NCI-H2171 (cell line): ENCODE results near the gene CUEDC1.

Experiments
- DNase-seq: peaks from one replicate; lab custom pipeline; 2025; lab: John Stamatoyannopoulos, UW

Gene CUEDC1

GRCh38 chr17:57915544-57915943, 39.7 kb downstream of the CUEDC1 start:
- DNase-seq, result no peak

DNA sequence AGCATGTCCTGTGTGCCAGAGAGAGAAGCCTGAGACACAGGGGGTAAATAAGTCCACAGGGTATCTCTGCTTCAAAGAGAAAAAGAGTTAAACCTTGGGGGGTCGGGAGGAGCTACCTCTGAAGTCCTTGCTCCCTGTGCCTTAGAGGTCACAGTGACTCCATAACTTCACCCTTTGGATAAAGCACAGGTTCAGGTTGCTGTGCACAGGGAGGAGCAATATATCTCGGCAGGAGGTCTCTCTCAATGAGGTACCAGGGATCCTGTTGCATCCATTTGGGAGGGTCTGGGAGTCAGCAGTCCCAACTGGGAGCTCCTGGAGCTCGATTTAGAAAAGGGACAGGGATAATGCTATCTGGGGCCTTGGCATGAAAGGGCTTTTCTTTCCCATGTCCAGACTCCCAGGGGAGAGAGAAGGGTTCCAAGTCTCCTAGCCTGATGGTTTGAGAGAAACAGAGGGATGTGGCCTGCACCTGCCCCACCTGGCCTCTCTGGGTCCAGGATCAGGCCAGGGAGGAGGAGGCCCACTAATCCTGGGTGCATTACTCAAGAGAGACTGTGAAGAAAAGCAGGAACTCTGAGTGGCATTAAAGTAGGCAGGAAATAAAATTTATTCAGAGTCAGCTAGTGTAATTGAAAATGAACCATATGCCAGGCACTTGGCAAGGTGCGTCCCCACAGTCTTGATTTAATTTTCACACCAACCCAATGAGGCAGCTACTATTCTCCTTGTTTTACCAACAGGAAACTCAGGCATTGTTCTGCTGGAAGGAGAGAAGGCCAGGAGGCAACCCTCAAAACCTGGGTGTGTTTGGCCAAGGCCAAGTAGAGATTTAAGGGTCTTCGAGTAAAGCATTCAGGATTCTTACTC, 40.7 kb downstream of the CUEDC1 start:
- DNase-seq, result peak; percentile 47

- peak; percentile 45 for DNase-seq
Observed at GRCh38 chr17:57913575-57914272, 41.5 kb downstream of the CUEDC1 start.

DNA sequence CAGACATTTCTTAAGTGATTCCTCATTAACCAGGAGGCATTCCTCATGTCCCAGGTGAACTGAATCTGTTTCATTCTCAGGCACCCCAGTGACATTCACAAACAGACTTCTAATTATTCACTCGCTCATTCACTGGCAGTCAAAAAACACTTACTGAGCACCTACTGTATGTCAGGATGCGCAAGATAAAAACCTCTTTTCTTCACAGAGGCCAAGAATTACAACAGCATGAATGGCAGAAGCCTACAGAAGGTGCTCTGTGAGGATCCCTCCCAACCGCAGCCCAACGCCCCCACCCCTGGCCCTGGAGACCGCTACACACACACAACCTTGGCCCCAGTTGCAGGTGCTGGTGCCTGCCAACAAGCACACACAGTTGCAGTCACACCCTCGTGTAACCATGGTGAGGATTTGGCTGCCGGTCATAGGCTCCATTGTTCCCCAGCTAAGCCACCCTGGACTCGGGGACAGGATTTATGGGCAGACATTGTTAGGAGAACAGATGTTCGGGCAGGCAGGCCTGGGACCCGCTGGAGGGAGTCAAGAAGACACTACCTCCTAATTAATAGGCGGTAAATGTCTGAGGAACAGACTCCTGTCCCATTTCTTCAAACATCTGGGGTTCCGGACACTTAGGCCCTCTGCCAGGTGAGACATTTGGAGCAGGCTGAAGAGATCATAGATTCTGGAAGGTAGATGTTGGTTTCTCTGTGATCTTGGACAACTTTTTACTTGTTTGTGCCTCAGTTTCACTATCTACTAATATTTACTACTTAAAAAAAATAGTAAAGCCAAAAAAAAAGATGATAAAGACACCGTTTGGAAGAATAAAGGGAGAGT, 43.2 kb downstream of the CUEDC1 start:
- DNase-seq, result peak; percentile 72

DNA sequence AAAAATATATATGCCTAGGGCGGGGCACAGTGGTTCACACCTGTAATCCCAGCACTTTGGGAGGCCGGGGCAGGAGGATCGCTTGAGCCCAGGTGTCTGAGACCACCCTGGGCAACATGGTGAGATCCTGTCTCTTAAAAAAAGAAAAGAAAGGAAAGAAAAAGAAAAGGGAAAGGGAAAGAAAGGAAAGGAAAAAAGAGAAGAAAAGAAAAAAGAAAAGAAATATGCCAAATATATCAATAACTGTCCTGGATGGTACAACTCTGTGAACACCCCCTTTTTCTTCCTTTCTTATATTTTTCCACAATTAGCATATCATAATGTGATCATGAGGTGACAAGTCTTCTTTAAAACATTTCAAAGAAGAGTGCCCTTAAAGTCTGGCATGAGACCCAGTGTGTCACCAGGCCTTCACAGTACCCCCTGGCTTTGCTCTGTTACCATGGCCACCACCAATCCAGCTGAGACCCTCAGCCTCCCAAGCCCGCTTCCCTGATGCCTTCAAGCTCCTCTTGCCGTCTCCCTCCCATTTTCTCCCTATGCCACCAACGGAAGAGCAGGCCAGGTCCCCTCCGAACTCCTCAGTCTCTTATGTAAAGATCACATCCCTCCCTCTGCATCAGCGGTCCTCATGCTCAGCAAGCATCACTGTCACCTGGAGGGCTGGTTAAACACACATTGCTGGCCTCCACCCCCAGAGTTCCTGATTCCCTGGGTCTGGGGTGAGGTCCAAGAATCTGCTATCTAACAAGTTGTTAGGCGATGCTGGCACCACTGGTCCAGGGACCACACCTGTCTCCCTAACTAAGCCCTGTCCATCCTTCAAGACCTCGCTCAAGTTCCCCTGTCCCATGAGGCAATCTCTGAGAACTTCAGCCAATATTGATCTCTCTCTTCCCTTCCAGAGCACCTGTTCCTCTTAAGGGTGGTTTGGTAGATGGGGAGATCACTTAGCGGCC, 44.5 kb downstream of the CUEDC1 start:
- DNase-seq, result no peak

- DNase-seq, result no peak
Observed at GRCh38 chr17:57909551-57909950, 45.7 kb downstream of the CUEDC1 start.

DNA sequence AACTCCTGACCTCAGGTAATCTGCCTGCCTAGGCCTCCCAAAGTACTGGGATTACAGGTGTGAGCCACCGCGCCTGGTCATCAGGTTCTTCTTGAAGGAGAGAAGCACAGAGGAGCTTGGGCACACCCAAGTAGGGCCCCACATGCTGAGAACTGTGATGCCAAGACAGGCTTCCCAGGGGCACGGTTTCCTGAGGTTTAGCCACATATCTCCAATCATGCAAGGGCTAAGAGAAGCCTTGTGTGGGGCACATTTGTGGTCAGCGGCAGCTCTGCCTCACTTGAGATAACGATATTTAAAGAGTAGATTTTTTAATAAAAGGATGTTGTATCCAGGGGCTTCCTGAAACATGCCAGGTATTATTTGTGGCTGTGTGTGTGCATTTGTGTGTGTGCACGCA, 46.9 kb downstream of the CUEDC1 start:
- DNase-seq, result no peak

- DNase-seq, result no peak
Observed at GRCh38 chr17:57906910-57907309, 48.3 kb downstream of the CUEDC1 start.

- no peak for DNase-seq
Observed at GRCh38 chr17:57905875-57906455, 49.2 kb downstream of the CUEDC1 start.

DNA sequence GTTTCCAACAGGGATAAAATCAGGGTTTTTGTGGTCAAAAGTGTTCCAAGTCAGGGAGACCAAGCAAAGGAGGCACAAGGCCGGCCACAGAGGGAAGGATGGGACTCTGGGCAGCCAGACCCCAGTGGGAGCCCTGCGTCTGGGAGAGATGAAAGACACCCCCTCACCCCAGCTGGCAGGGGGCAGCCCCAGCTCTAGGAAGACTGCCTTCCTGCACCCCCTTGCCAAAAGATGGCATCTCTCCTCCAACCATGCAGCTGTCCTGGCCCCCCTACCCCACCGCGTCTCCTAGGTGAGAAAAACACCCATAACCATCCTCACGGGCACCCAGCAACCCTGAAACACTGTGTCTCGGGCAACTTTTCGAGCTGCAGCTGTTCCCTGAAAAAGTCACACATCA, 51.3 kb downstream of the CUEDC1 start:
- DNase-seq, result no peak

DNA sequence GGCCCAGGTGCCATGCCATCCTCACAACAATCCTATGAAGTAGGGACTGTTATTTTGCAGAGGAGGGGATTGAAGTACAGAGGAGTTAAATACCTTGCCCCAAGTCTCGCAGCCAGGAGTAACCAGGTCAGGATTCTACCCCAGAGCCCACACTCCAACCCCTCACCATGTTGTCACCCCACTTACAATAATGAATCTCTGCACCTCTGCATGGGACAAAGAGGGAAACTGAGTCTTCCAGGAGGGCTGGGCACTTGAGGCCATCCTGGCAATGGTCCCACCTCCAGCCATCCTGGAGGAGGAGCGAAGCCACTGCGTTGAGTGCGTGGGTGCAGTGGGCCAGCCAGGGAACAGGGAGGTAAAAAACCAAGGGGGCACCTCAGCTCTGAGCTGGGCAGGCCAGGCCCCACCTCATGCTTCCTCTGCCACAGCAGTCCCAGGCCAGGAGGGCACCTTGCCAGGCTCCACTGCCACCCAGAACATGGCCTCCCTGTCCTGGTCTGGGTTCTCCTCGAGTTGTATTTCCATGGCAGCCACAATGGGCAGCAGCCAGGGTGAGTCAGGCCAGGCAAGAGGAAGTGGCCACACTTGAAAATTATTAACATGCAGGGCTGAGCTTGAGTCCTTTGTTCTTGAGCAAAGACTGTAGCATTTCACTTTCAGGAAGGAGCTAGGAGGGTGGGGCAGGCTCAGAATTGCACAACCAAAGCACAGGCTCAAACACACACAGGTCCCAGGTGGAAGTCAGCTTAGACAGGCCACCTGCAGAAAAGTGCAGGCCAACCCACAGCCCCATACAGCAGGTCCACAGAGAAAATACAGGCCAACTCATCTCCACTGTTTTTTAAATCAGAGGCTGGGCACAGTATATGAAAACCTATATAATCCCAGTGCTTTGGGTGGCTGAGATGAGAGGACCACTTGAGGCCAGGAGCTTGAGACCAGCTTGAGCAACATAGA, 52.1 kb downstream of the CUEDC1 start:
- DNase-seq, result no peak

DNA sequence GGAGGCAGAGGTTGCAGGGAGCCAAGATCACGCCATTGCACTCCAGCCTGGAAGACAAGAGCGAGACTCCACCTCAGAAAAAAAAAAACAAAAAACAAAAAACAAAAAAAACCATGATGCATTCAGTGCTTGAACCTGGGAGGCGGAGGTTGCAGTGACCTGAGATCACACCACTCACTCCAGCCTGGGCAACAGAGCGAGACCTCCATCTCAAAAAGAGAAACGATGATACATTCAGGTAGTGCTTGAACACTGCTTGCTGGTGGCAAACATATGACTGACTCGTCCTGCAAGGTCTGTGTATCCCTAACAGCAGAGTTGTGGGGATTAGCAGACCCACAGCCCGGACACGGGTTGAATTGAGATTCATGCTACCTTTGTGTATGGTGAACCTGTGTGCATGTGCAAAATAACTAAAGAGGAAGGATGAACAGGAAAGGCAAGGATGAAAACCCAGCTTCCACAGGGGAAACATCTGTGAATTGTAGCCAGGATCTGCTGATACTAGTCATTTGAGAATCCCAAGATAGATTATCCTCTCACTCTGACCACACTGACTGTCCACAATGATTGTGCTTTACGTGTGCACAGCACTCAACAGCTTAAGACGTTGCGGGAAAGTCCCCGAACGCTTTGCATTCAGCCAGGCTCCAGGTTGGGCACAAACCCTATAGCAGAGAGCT, 53.0 kb downstream of the CUEDC1 start:
- no peak for DNase-seq

DNA sequence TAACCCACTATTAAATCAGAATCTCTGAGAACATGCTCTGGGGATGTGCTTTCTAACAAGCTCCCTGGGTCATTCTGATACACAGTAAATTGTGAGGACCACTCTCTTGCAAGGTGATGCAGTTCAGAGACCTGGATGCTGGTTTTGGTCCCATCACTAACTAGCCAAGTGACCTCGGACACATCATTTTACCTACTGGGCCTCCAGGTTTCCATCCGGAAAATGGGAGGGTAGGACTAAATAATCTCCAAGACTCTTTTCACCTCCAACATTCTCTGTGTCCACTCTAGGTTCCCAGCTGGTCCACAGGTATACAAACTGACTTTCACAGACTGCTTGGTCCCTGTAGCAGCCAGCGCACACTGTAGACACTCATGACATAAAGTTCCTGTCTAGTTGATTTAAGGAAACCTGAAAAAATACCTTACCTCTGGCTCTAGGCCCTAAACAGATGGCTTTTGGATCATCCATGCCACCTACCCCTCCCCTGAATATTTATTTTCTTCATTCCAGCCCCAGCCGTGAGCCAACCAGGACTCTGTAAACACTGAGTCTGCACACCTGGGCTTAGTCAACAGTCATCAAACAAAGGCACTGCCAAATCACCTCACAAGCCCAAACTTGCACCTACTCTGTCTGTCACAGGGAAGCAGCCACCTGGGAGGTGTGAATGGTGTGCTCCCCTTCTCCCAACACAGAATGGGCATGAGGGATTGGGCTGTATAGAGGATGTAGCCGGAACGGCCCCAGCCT, 54.0 kb downstream of the CUEDC1 start:
- peak; percentile 97 for DNase-seq

DNA sequence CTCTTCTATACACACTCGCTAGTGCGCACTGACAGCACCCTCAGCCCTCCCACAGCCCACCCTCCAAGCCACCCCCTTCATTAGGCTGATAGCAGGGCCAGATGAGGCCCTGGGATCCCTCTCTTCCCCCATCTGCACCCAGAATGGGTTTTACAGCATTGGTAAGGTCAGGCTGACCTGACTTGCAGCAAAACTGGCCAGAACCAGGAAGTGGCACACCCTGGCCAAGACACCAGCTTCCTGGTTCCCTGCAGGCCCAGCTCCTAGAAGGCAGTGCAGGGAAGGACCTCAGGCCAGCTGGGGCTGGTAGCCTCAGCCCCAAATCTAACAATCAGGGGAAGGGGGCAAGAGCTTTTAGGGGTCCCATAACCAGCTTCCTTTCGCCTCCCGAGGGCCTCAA, 55.4 kb downstream of the CUEDC1 start:
- DNase-seq, result no peak

DNA sequence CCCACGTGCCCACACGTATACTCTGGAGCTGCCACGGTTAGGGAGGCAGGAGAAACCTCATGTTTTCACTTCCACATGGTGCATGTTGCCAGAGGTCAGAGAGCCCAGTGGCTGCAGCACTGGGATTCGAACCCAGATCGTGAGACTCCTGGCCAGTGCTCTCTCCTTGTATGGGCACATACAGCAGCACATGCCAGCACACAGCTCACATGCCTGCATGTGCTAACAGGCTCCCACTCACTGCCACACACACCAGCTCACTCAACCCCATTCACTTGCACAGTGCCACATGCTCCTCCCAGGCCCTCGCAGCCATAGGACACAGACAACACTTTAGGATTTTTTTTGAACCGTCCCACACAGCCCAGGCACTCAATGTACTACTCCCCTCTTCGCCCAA, 55.8 kb downstream of the CUEDC1 start:
- peak; percentile 58 for DNase-seq

DNA sequence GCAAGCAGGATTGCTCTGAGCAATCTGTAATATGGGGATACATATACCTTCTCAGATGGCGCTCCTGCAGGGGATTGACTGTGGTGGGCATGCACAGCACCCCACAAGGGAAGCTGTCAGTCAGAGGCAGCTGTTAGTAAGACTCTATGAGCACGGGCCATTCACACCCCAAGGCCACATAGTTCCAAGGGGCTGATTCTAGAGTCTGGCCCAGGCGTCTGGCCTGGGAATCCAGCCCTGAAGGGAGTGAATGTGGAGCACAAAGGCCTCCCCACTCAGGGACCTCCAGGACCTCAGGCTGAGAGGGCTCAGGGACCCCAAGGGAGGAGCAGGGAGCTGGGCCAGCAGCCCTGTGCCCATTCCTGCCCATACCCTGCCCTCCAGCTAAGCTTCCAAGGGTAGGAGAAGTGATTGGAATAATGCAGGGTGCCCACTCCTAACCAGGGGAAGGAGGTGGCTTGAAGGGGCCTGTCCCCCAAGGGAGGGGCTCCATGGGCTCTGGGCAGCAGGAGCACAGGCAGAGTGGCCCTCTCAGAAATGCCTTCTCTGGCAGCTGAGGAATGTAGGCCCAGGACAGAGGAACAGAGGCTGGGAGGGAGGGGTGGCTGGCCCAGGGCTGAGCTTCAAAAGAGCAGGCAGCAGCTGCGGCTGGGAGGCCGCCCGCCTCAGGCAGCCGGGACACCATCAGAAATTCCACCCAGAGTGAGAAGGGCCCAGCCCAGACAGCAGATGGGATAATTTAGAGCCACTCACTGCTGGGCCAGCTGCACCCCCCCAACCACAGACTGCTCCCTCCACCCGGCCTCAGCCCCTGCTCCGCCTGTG, 56.5 kb downstream of the CUEDC1 start:
- peak; percentile 91 for DNase-seq

DNA sequence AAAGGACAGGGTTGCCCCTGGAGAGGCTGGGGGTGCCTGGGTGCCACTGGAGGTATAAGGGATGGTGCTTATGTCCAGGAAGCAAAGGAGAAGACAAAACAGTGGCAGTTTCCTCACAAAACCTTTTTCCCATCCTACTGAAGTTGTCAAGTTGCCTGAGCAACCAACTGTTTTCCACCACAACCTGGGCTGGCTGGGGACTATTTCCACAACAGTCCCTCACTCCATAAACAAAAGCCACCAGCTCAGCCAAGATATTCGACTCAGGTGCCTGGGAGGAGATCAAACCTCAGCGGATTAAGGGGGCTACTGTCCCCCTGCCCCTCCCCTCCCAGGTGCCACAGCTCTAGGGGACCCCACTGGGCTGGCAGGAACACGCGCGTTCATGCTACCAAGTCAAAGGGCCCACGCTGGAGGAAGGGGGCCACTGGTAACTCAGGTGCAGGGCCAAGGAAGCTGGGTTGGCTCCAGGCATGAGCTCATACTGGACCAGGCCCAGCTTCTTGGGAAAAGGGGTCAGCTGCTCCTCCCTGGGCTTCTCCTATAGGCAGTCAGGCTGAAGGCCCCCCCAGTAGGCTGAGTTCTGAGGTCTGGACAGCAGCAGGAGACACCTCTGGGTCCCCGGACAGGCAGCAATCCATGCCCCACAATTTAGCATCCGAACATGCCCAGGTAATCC, 59.7 kb downstream of the CUEDC1 start:
- DNase-seq, result no peak
